ENCODE results near the gene OXGR1.

The OXGR1 gene

GRCh38 chr13:97020689-97021240 is 26.5 kb upstream of the OXGR1 start:
- Histone ChIP-seq H3K4me3 (ENCODE audit: low read length) (no peak overlapping the region), H3K27me3 (ENCODE audit: control insufficient read depth, insufficient read depth, low read length) (no peaks in the 10 kb centered on the region), H3K9me3 (ENCODE audit: control insufficient read depth, insufficient read depth, low read length) (no peaks in the 10 kb centered on the region), H3K27ac (ENCODE audit: low read length) (no peak overlapping the region), H3K4me1 (ENCODE audit: control insufficient read depth, insufficient read depth, low read length) (peaks cover 2% of the 10 kb centered on the region; the same call in 1 of the 2 replicates), H3K36me3 (ENCODE audit: control insufficient read depth, insufficient read depth, low read length) (no peaks in the 10 kb centered on the region)
- no peak for DNase-seq (ENCODE audit: low read depth, low spot score)
- no CpG with 5 or more reads among the region's 3 CpGs for WGBS (ENCODE audit: insufficient coverage, insufficient read length)

GRCh38 chr13:97020194-97020593 is 25.9 kb upstream of the OXGR1 start:
- Histone ChIP-seq H3K9me3 (ENCODE audit: control insufficient read depth, insufficient read depth, low read length) (no peaks in the 10 kb centered on the region), H3K4me3 (ENCODE audit: low read length) (no peak overlapping the region), H3K27me3 (ENCODE audit: control insufficient read depth, insufficient read depth, low read length) (no peaks in the 10 kb centered on the region), H3K27ac (ENCODE audit: low read length) (no peak overlapping the region), H3K4me1 (ENCODE audit: control insufficient read depth, insufficient read depth, low read length) (peaks cover 2% of the 10 kb centered on the region; the same call in 1 of the 2 replicates), H3K36me3 (ENCODE audit: control insufficient read depth, insufficient read depth, low read length) (no peaks in the 10 kb centered on the region)
- WGBS (ENCODE audit: insufficient coverage, insufficient read length), result no CpG with 5 or more reads among the region's 2 CpGs
- no peak for DNase-seq (ENCODE audit: low read depth, low spot score)

GRCh38 chr13:97019236-97019635 is 25.0 kb upstream of the OXGR1 start:
- H3K27me3 ChIP-seq (ENCODE audit: control insufficient read depth, insufficient read depth, low read length), result no peaks in the 10 kb centered on the region
- no peak overlapping the region for H3K27ac ChIP-seq (ENCODE audit: low read length)
- H3K4me1 ChIP-seq (ENCODE audit: control insufficient read depth, insufficient read depth, low read length), result peaks cover 2% of the 10 kb centered on the region; the same call in 1 of the 2 replicates
- no peaks in the 10 kb centered on the region for H3K36me3 ChIP-seq (ENCODE audit: control insufficient read depth, insufficient read depth, low read length)
- DNase-seq (ENCODE audit: low read depth, low spot score), result no peak
- WGBS (ENCODE audit: insufficient coverage, insufficient read length), result no CpG with 5 or more reads among the region's 1 CpG
- no peak overlapping the region for H3K4me3 ChIP-seq (ENCODE audit: low read length)
- no peaks in the 10 kb centered on the region for H3K9me3 ChIP-seq (ENCODE audit: control insufficient read depth, insufficient read depth, low read length)

- DNase-seq (ENCODE audit: low read depth, low spot score), result no peak
- H3K9me3 ChIP-seq (ENCODE audit: control insufficient read depth, insufficient read depth, low read length), result no peaks in the 10 kb centered on the region
- H3K27ac ChIP-seq (ENCODE audit: low read length), result no peak overlapping the region
- H3K4me3 ChIP-seq (ENCODE audit: low read length), result no peak overlapping the region
- no peaks in the 10 kb centered on the region for H3K36me3 ChIP-seq (ENCODE audit: control insufficient read depth, insufficient read depth, low read length)
- peaks cover 2% of the 10 kb centered on the region; the same call in 1 of the 2 replicates for H3K4me1 ChIP-seq (ENCODE audit: control insufficient read depth, insufficient read depth, low read length)
- H3K27me3 ChIP-seq (ENCODE audit: control insufficient read depth, insufficient read depth, low read length), result no peaks in the 10 kb centered on the region
- WGBS (ENCODE audit: insufficient coverage, insufficient read length), result no CpG with 5 or more reads among the region's 13 CpGs
Observed at GRCh38 chr13:97018029-97018819, 23.9 kb upstream of the OXGR1 start.

- no peak for DNase-seq (ENCODE audit: low read depth, low spot score)
- Histone ChIP-seq H3K27me3 (ENCODE audit: control insufficient read depth, insufficient read depth, low read length) (no peaks in the 10 kb centered on the region), H3K27ac (ENCODE audit: low read length) (no peak overlapping the region), H3K36me3 (ENCODE audit: control insufficient read depth, insufficient read depth, low read length) (no peaks in the 10 kb centered on the region), H3K9me3 (ENCODE audit: control insufficient read depth, insufficient read depth, low read length) (no peaks in the 10 kb centered on the region), H3K4me3 (ENCODE audit: low read length) (no peak overlapping the region), H3K4me1 (ENCODE audit: control insufficient read depth, insufficient read depth, low read length) (peaks cover 2% of the 10 kb centered on the region; the same call in 1 of the 2 replicates)
Observed at GRCh38 chr13:97017322-97017721, 23.0 kb upstream of the OXGR1 start.

GRCh38 chr13:97015661-97016350 is 21.5 kb upstream of the OXGR1 start:
- peaks cover 2% of the 10 kb centered on the region; the same call in 1 of the 2 replicates for H3K4me1 ChIP-seq (ENCODE audit: control insufficient read depth, insufficient read depth, low read length)
- DNase-seq (ENCODE audit: low read depth, low spot score), result no peak
- no CpG with 5 or more reads among the region's 5 CpGs for WGBS (ENCODE audit: insufficient coverage, insufficient read length)
- no peak overlapping the region for H3K4me3 ChIP-seq (ENCODE audit: low read length)
- H3K27me3 ChIP-seq (ENCODE audit: control insufficient read depth, insufficient read depth, low read length), result no peaks in the 10 kb centered on the region
- H3K9me3 ChIP-seq (ENCODE audit: control insufficient read depth, insufficient read depth, low read length), result no peaks in the 10 kb centered on the region
- H3K36me3 ChIP-seq (ENCODE audit: control insufficient read depth, insufficient read depth, low read length), result no peaks in the 10 kb centered on the region
- H3K27ac ChIP-seq (ENCODE audit: low read length), result no peak overlapping the region

GRCh38 chr13:97012251-97013048 is 18.2 kb upstream of the OXGR1 start:
- DNase-seq (ENCODE audit: low read depth, low spot score), result no peak
- no CpG with 5 or more reads among the region's 7 CpGs for WGBS (ENCODE audit: insufficient coverage, insufficient read length)
- Histone ChIP-seq H3K9me3 (ENCODE audit: control insufficient read depth, insufficient read depth, low read length) (no peaks in the 10 kb centered on the region), H3K4me3 (ENCODE audit: low read length) (no peak overlapping the region), H3K36me3 (ENCODE audit: control insufficient read depth, insufficient read depth, low read length) (no peaks in the 10 kb centered on the region), H3K27me3 (ENCODE audit: control insufficient read depth, insufficient read depth, low read length) (no peaks in the 10 kb centered on the region), H3K27ac (ENCODE audit: low read length) (no peak overlapping the region), H3K4me1 (ENCODE audit: control insufficient read depth, insufficient read depth, low read length) (no peaks in the 10 kb centered on the region)

GRCh38 chr13:97011446-97012131 is 17.3 kb upstream of the OXGR1 start:
- Histone ChIP-seq H3K27me3 (ENCODE audit: control insufficient read depth, insufficient read depth, low read length) (no peaks in the 10 kb centered on the region), H3K36me3 (ENCODE audit: control insufficient read depth, insufficient read depth, low read length) (no peaks in the 10 kb centered on the region), H3K9me3 (ENCODE audit: control insufficient read depth, insufficient read depth, low read length) (no peaks in the 10 kb centered on the region), H3K4me3 (ENCODE audit: low read length) (no peak overlapping the region), H3K27ac (ENCODE audit: low read length) (no peak overlapping the region), H3K4me1 (ENCODE audit: control insufficient read depth, insufficient read depth, low read length) (no peaks in the 10 kb centered on the region)
- WGBS (ENCODE audit: insufficient coverage, insufficient read length), result no CpG with 5 or more reads among the region's 5 CpGs
- no peak for DNase-seq (ENCODE audit: low read depth, low spot score)

- H3K4me1 ChIP-seq (ENCODE audit: control insufficient read depth, insufficient read depth, low read length), result no peaks in the 10 kb centered on the region
- no peak for DNase-seq (ENCODE audit: low read depth, low spot score)
- no CpG with 5 or more reads among the region's 4 CpGs for WGBS (ENCODE audit: insufficient coverage, insufficient read length)
- no peak overlapping the region for H3K4me3 ChIP-seq (ENCODE audit: low read length)
- H3K27ac ChIP-seq (ENCODE audit: low read length), result no peak overlapping the region
- peaks cover 5% of the 10 kb centered on the region for H3K27me3 ChIP-seq (ENCODE audit: control insufficient read depth, insufficient read depth, low read length)
- H3K36me3 ChIP-seq (ENCODE audit: control insufficient read depth, insufficient read depth, low read length), result no peaks in the 10 kb centered on the region
- H3K9me3 ChIP-seq (ENCODE audit: control insufficient read depth, insufficient read depth, low read length), result no peaks in the 10 kb centered on the region
Observed at GRCh38 chr13:97008643-97009042, 14.4 kb upstream of the OXGR1 start.

Measured in iPS DF 6.9 (cell line).